OCI-LY7 (cell line): Measurements from ENCODE around the gene SUFU.

Experiments used
- CTCF ChIP-seq: fragments of 200-600 bp; sonication (generic); conservative IDR thresholded peaks from 2 replicates; pipeline ENCODE4 v1.5.1; 2014; ENCODE audit warnings: mild to moderate bottlenecking, antibody characterized with exemption, low read length, moderate library complexity, mixed read lengths
- EZH2phosphoT487 ChIP-seq: fragments of 200-600 bp; sonication (generic); IDR thresholded peaks from 2 replicates; pipeline ENCODE4 v1.6.1; 2018; ENCODE audit warnings: low read depth, borderline replicate concordance, mild to moderate bottlenecking, mixed run types, antibody characterized with exemption, low read length, moderate library complexity, mixed read lengths

GRCh38 chr10:102652170-102652916 lies 148.6 kb downstream of the SUFU start:
- no peak for TF ChIP-seq CTCF
- TF ChIP-seq EZH2phosphoT487: no peak
